ENCODE results near the gene CCNYL1.

- TF ChIP-seq, protein P1, sequence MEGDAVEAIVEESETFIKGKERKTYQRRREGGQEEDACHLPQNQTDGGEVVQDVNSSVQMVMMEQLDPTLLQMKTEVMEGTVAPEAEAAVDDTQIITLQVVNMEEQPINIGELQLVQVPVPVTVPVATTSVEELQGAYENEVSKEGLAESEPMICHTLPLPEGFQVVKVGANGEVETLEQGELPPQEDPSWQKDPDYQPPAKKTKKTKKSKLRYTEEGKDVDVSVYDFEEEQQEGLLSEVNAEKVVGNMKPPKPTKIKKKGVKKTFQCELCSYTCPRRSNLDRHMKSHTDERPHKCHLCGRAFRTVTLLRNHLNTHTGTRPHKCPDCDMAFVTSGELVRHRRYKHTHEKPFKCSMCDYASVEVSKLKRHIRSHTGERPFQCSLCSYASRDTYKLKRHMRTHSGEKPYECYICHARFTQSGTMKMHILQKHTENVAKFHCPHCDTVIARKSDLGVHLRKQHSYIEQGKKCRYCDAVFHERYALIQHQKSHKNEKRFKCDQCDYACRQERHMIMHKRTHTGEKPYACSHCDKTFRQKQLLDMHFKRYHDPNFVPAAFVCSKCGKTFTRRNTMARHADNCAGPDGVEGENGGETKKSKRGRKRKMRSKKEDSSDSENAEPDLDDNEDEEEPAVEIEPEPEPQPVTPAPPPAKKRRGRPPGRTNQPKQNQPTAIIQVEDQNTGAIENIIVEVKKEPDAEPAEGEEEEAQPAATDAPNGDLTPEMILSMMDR (IDR thresholded peaks at IDR 0.05), result no peak
- no peak for TF ChIP-seq POLR2A (IDR thresholded peaks at IDR 0.05)
Measured at GRCh38 chr2:207771421-207771820, 60.0 kb downstream of the CCNYL1 start.

Measured in adrenal gland (tissue), 5 donors.